KMS-11 (cell line): ENCODE results near the gene MCEMP1.

Experiments
- H2AFZ ChIP-seq: fragments of 200-600 bp; sonication (generic); 2 replicates; pipeline ENCODE4 v1.6.1; 2016; ENCODE audit warnings: antibody characterized with exemption, mixed run types, low read depth
- H3K27ac ChIP-seq: fragments of 200-600 bp; sonication (generic); 2 replicates; pipeline ENCODE4 v1.6.1; 2016; ENCODE audit warnings: mild to moderate bottlenecking, mixed run types
- H3K27me3 ChIP-seq: fragments of 200-600 bp; sonication (generic); 2 replicates; pipeline ENCODE4 v1.6.1; 2017; ENCODE audit warnings: mild to moderate bottlenecking, low read depth, mixed run types, moderate library complexity; ENCODE audit not compliant: insufficient read depth
- H3K36me3 ChIP-seq: fragments of 200-600 bp; sonication (generic); 2 replicates; pipeline ENCODE4 v1.6.1; 2017; ENCODE audit warnings: mild to moderate bottlenecking, mixed run types; ENCODE audit not compliant: insufficient read depth
- H3K4me1 ChIP-seq: fragments of 200-600 bp; sonication (generic); 2 replicates; pipeline ENCODE4 v1.6.1; 2016; ENCODE audit warnings: mild to moderate bottlenecking, low read depth, mixed run types; ENCODE audit not compliant: poor library complexity, severe bottlenecking
- H3K4me2 ChIP-seq: fragments of 200-600 bp; sonication (generic); 2 replicates; pipeline ENCODE4 v1.7.0; 2016; ENCODE audit warnings: mild to moderate bottlenecking, mixed run types
- H3K4me3 ChIP-seq: fragments of 200-600 bp; sonication (generic); IDR thresholded peaks from 2 replicates; pipeline ENCODE4 v1.6.1; 2017; ENCODE audit warnings: low read depth, low read length, mixed read lengths; ENCODE audit not compliant: insufficient read depth
- H3K79me2 ChIP-seq: fragments of 200-600 bp; sonication (generic); 2 replicates; pipeline ENCODE4 v1.6.1; 2016; ENCODE audit warnings: low read depth, mixed run types; ENCODE audit not compliant: insufficient read depth
- H3K9ac ChIP-seq: fragments of 200-600 bp; sonication (generic); 2 replicates; pipeline ENCODE4 v1.6.1; 2016; ENCODE audit warnings: mild to moderate bottlenecking, mixed run types
- H4K20me1 ChIP-seq: fragments of 200-600 bp; sonication (generic); 2 replicates; pipeline ENCODE4 v1.6.1; 2016; ENCODE audit warnings: mild to moderate bottlenecking, mixed run types; ENCODE audit not compliant: insufficient read depth
- TF ChIP-seq, protein P1 (sequence below): fragments of 200-600 bp; sonication (generic); conservative IDR thresholded peaks from 2 replicates; pipeline ENCODE4 v1.6.1; 2017; ENCODE audit warnings: low read depth, mild to moderate bottlenecking, antibody characterized with exemption, low read length, moderate library complexity, mixed read lengths

The MCEMP1 gene

DNA sequence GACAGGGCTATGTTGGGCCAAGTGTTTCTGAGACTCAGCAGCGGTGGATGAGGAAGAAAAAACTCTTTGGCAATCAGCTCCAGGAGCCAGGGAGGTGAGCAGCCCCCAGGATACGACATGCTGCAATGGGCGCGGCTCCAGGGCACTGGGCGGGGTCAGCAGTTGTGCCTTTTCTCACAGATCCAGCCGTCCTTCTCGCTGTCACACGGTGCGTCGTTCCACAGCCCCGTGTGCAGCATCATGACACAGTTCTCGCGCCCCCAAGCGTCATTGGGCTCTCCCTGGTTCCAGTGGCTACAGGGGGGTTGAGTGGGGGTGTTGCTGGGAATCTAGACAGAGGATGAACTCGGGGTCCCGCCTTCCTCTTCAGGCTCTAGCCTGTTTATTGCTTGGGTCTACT, 52.3 kb downstream of the MCEMP1 start:
- H2AFZ ChIP-seq: no peak overlapping the region
- no peak overlapping the region for H3K4me3 ChIP-seq
- H3K36me3 ChIP-seq: no peaks in the 10 kb centered on the region
- TF ChIP-seq, protein P1, sequence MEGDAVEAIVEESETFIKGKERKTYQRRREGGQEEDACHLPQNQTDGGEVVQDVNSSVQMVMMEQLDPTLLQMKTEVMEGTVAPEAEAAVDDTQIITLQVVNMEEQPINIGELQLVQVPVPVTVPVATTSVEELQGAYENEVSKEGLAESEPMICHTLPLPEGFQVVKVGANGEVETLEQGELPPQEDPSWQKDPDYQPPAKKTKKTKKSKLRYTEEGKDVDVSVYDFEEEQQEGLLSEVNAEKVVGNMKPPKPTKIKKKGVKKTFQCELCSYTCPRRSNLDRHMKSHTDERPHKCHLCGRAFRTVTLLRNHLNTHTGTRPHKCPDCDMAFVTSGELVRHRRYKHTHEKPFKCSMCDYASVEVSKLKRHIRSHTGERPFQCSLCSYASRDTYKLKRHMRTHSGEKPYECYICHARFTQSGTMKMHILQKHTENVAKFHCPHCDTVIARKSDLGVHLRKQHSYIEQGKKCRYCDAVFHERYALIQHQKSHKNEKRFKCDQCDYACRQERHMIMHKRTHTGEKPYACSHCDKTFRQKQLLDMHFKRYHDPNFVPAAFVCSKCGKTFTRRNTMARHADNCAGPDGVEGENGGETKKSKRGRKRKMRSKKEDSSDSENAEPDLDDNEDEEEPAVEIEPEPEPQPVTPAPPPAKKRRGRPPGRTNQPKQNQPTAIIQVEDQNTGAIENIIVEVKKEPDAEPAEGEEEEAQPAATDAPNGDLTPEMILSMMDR: no peak
- H3K4me1 ChIP-seq: no peaks in the 10 kb centered on the region
- no peaks in the 10 kb centered on the region for H4K20me1 ChIP-seq
- H3K4me2 ChIP-seq: no peak overlapping the region
- H3K27ac ChIP-seq: no peak overlapping the region
- H3K79me2 ChIP-seq: no peaks in the 10 kb centered on the region
- H3K9ac ChIP-seq: no peak overlapping the region
- peaks cover 57% of the 10 kb centered on the region for H3K27me3 ChIP-seq
